GM21737 (cell line): ENCODE data around the gene VAPA.

Experiments used
- ATAC-seq: cut with Tn5 transposase; IDR thresholded peaks from one replicate; pipeline ENCODE4 v1.9.1; 2021; ENCODE audit warnings: mild to moderate bottlenecking, moderate library complexity; ENCODE audit not compliant: unreplicated experiment

Gene VAPA

GRCh38 chr18:9913526-9914333, at the start of gene VAPA:
Gene VAPA, plus strand, starts transcription at chr18:9914016. Its CDS starts 241 bp downstream, at chr18:9914257.
- peak; percentile 80 for ATAC-seq

GRCh38 chr18:9865764-9866490, 47.9 kb upstream of the VAPA start:
- ATAC-seq, result no peak

GRCh38 chr18:9866627-9867026, 47.2 kb upstream of the VAPA start:
- no peak for ATAC-seq

DNA sequence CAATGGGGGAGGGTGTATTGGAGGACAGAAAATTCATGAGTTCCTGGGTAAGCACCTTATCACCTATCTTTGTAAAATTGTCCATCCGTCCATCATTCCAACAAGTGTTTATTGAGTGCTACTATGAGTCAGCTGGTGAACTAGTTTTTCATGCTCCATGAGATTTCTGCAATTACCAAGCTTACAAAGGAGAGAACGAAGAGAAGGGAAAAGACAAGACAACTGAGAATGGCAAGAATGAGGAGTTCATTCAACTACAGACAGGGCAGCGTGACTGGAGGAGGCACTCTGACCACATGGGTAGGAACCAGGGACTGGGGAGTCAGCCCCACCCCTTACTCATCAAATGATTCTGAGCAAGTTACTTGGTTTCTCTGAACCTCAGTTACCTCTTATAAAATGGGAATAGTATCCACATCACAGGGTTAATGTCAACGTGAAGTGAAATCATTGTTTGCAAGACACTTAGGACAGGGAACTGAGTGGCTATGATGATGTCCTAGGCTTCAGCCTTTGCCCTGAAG, 46.7 kb upstream of the VAPA start:
- no peak for ATAC-seq

DNA sequence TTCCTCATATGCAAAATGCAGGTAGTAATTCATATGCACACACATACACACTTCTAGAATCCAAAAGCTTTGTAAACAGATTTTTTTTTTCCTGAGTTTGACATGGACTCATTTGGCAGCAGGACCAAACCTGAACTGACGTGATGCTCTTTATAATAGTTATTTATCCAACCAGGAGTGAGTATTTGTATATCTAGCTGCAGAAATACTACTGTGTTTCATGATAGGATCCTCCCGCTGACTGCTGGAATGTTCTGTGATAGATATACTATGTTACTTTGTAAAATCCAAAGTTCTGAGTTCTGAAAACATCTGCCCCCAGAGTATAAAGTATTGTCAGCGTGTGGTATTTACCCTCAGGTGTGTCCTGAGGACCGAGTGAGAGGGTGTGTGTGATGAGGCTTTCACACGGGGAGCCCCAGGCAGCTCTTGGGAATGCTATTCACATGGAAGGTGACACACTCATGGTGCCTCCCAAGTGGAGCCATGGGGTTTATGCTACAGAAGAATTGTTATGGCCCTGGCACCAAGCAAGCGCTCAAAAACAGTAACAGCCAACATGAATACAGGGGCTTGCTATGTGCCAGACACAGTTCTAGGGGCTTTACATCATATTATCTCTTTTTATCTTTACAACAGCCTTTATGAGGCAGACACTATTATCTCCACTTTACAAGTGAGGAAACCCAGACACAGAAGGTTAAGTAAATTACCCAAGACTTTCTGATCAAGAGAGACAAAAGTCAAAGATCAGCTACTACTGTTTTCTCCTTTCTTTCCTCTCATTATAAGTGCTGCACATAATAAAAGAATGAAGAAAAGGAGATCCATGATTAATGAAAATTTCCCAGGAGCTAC, 44.7 kb upstream of the VAPA start:
- ATAC-seq, result no peak

DNA sequence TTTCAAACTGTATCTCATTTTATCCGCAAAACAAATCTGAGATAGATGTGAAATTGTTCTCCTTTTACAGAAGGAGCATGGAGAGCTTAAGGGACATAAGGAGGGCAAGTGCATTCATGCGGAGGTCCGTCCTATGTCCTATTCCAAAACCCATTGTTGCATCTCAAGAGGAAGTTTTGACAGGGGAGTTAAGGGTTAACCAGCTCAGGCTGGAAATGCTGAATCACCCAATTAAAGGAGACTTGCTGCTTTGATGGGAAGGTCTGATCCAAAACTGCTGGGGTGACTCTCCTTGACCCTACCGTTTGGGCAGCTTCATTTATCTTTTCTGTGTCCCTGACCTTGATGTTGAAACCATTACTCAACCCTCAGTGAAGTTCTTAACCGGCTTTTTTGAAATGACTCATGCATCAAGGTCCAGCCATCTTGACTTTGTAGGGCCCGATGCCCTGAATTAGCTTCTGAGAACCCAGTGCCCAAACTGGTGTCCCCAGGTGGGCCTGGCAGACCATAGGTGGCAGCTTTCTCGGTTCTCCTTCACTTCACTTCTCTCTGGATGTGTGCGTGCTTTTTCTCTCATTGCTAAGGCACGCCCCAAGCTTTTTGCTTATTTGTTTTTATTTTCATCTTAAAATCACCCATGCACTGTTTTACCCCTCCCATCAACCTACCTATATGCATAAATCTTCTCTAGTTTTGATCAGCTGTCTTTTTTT, 43.9 kb upstream of the VAPA start:
- ATAC-seq, result no peak

- ATAC-seq, result no peak
Observed at GRCh38 chr18:9870431-9871008, 43.3 kb upstream of the VAPA start.

- ATAC-seq, result no peak
Observed at GRCh38 chr18:9871244-9871746, 42.5 kb upstream of the VAPA start.

- no peak for ATAC-seq
Observed at GRCh38 chr18:9872823-9873222, 41.0 kb upstream of the VAPA start.

- ATAC-seq, result no peak
Observed at GRCh38 chr18:9874728-9875127, 39.1 kb upstream of the VAPA start.

- ATAC-seq, result no peak
Observed at GRCh38 chr18:9876212-9876866, 37.5 kb upstream of the VAPA start.

DNA sequence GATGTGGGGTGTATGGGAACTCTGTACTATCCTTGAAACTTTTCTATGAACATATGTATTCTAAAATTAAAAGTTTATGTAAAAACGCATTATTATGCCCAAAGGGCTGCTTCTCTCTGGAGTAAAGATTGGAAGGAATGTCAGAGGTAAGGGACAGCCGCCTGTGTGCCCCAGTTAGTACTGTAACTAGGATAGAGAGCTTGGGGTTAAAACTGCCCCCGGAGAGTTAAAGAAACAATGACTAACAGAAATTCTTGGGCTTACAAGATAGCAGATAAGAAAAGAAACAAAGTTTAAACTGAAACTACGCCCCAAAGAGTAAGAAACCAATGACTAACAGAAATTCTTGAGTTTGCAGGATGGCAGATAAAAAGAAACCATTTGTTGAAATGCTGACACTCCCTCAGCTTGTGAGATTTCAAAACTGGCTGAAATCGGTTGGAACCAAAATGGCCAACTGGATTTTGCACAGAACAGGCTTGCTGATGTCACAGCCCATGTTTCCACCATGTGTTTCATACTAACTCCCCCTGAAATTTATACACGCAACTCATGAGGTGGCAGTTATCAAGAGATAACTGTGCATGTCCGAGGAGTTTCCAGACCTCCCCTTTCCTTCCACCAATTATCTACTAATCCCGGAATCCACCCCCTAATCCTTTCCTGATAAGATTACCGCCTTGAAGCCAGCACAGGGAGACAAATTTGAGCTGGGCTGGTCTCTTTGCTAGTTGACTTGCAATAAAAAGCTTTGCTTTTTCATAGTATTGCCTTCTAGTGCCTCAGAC, 36.8 kb upstream of the VAPA start:
- ATAC-seq, result no peak

DNA sequence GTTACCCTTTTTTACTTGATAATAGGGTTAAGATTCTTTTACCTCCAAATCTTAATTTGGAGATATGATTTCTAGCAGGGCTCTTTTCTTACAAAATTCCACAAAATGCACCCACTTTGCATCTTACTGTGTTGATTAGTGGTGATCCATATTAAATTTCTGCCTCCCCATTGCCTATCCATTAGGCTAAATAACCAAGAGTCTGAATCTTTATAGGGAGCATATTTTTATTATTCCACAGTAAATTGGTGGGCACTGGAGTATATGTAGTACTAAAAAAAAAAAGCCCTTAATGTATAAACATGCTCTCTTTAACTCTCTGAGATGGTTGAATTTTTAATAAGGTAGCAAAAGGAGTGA, 36.2 kb upstream of the VAPA start:
- ATAC-seq, result no peak

DNA sequence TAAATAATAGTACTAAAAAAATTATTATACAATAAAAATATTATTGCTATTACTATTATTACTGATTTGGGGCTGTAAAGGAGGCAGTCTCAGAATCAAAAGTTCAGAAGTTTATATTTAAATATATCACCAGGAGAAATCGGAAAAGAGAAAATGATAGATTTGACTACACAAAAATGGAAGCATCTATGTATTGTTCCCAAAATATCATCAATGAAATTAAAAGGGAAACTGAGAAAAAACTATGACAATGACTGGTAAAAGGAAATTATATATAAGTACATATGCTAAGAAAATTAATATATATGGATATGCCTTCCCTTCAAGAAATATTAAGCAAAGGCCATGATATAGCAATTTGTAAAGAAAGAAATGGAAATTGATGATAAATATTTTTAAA, 35.7 kb upstream of the VAPA start:
- no peak for ATAC-seq

GRCh38 chr18:9878783-9879242, 35.0 kb upstream of the VAPA start:
- no peak for ATAC-seq

DNA sequence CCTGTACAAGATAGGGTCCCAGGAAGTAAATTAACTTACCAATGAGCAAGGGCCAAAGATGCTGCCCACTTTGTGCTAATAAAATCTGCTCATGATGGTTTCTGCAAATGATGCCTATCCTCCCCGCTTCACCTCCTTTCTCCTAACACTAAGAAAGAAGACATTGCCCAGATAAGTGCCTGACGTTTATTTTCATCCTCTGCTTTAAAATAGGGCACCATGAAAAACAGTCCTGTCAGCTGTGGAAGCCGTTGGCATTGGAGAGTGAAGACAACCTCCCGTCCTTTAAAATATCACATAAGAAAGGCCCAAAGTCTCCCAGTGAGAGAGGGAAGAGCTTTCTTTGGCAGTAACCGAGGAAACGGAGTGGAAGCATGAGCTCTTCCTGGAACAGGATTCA, 29.7 kb upstream of the VAPA start:
- ATAC-seq, result no peak

DNA sequence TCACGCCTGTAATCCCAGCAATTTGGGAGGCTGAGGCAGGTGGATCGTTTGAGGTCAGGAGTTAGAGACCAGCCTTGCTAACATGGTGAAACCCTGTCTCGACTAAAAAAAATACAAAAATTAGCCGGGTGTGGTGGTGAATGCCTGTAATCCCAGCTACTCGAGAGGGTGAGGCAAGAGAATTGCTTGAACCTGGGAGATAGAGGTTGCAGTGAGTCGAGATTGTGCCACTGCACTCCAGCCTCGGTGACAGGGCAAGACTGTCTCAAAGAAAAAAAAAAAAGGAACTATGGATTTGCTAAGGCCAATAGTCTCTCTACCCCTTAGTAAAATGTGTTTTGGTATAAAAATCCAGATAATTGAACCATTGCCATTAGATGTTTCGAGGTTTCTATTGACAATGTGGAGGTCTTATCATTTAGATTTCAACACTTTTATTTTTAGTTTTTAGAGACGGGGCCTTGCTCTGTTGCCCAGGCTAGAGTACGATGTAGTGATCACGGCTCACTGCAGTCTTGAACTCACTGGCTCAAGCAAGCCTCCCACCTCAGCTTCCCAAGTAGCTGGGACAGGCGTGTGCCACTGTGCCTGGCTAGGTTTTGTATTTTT, 29.2 kb upstream of the VAPA start:
- no peak for ATAC-seq
